NT2/D1 (cell line): ENCODE results near the gene ADH4.

Experiments
- DNase-seq: peaks from one replicate; pipeline ENCODE4 v3.0.0-alpha.2; 2011; ENCODE audit warnings: low read depth, low spot score
- H3K27me3 ChIP-seq: 2 replicates; pipeline ENCODE4 v1.6.0; 2011; ENCODE audit warnings: mild to moderate bottlenecking; ENCODE audit not compliant: insufficient read length, insufficient read depth
- H3K36me3 ChIP-seq: 2 replicates; pipeline ENCODE4 v1.6.1; 2011; ENCODE audit warnings: mild to moderate bottlenecking, low read length, mixed read lengths; ENCODE audit not compliant: insufficient read depth, insufficient read length
- H3K4me1 ChIP-seq: 2 replicates; pipeline ENCODE4 v1.5.1; 2011; ENCODE audit not compliant: insufficient read depth, insufficient read length
- H3K4me3 ChIP-seq: 2 replicates; pipeline ENCODE4 v1.5.1; 2011; ENCODE audit warnings: low read depth; ENCODE audit not compliant: insufficient read length
- H3K9ac ChIP-seq: 2 replicates; pipeline ENCODE4 v1.6.0; 2011; ENCODE audit warnings: low read depth; ENCODE audit not compliant: insufficient read length
- H3K9me3 ChIP-seq: 2 replicates; pipeline ENCODE4 v1.5.1; 2011; ENCODE audit warnings: mild to moderate bottlenecking, low read length; ENCODE audit not compliant: insufficient read depth
- SUZ12 ChIP-seq: IDR thresholded peaks from 2 replicates; pipeline ENCODE4 v1.6.1; 2011; ENCODE audit not compliant: insufficient read length, insufficient read depth; ENCODE audit errors: extremely low read depth
- YY1 ChIP-seq: IDR thresholded peaks from 2 replicates; pipeline ENCODE4 v1.6.1; 2011; ENCODE audit not compliant: insufficient read length, insufficient read depth
- ZNF274 ChIP-seq: IDR thresholded peaks from 2 replicates; pipeline ENCODE4 v1.6.1; 2011; ENCODE audit warnings: mild to moderate bottlenecking, low read depth, low read length

ADH4 gene

DNA sequence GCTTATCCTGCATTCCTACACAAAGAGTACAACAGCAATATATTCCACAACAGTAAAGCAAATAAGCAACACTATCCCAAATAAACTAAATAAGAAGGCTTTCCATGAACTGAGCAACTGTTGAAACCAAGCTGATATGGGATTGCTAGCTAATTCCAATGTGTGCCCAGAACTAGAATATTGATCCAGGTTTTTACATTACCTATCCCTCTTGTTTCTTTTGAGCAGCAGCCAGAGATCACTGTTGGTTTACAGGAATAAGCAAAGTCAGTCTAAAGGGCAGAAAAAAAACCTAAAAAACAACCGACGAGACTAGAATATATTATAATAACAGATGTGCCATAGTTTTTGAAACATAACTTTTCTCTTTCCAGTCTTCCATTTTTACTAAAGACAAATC lies 22.4 kb upstream of the ADH4 start:
- no peaks in the 10 kb centered on the region for H3K36me3 ChIP-seq
- no peaks in the 10 kb centered on the region for H3K9me3 ChIP-seq
- no peak for DNase-seq
- no peak for TF ChIP-seq YY1
- no peak for TF ChIP-seq ZNF274
- TF ChIP-seq SUZ12, result no peak
- no peak overlapping the region for H3K4me3 ChIP-seq
- H3K9ac ChIP-seq, result no peak overlapping the region
- H3K4me1 ChIP-seq, result no peaks in the 10 kb centered on the region
- H3K27me3 ChIP-seq, result no peaks in the 10 kb centered on the region

DNA sequence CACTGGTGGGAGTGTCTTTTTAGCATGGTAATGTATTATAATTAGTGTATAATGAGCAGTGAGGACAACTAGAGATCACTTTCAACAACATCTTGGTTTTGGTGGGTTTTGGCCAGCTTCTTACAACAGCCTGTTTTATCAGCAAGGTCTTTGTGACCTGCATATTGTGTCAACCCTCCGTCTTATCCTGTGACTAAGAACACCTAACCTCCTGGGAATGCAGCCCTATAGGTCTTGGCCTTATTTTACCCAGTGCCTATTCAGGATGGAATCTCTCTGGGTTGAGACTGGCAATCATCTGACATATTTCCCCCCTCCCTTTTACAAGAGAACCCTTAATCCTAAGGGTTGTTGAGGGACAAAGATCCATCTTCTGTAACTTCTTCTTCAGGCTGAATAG lies 21.9 kb upstream of the ADH4 start:
- no peaks in the 10 kb centered on the region for H3K27me3 ChIP-seq
- H3K4me3 ChIP-seq, result no peak overlapping the region
- H3K9ac ChIP-seq, result no peak overlapping the region
- no peak for TF ChIP-seq YY1
- no peak for TF ChIP-seq SUZ12
- TF ChIP-seq ZNF274, result no peak
- H3K4me1 ChIP-seq, result no peaks in the 10 kb centered on the region
- H3K9me3 ChIP-seq, result no peaks in the 10 kb centered on the region
- no peaks in the 10 kb centered on the region for H3K36me3 ChIP-seq
- DNase-seq, result no peak

- no peaks in the 10 kb centered on the region for H3K9me3 ChIP-seq
- H3K4me1 ChIP-seq, result no peaks in the 10 kb centered on the region
- no peak for DNase-seq
- TF ChIP-seq SUZ12 (no peak), YY1 (no peak), ZNF274 (no peak)
- H3K27me3 ChIP-seq, result no peaks in the 10 kb centered on the region
- no peaks in the 10 kb centered on the region for H3K36me3 ChIP-seq
- H3K4me3 ChIP-seq, result no peak overlapping the region
- H3K9ac ChIP-seq, result no peak overlapping the region
Measured at GRCh38 chr4:99161373-99162099, 17.4 kb upstream of the ADH4 start.

GRCh38 chr4:99159699-99160098 lies 15.6 kb upstream of the ADH4 start:
- no peak for TF ChIP-seq SUZ12
- no peak for TF ChIP-seq YY1
- no peak for TF ChIP-seq ZNF274
- H3K4me1 ChIP-seq, result no peaks in the 10 kb centered on the region
- H3K4me3 ChIP-seq, result no peak overlapping the region
- DNase-seq, result no peak
- H3K9ac ChIP-seq, result no peak overlapping the region
- no peaks in the 10 kb centered on the region for H3K36me3 ChIP-seq
- H3K27me3 ChIP-seq, result no peaks in the 10 kb centered on the region
- H3K9me3 ChIP-seq, result no peaks in the 10 kb centered on the region

DNA sequence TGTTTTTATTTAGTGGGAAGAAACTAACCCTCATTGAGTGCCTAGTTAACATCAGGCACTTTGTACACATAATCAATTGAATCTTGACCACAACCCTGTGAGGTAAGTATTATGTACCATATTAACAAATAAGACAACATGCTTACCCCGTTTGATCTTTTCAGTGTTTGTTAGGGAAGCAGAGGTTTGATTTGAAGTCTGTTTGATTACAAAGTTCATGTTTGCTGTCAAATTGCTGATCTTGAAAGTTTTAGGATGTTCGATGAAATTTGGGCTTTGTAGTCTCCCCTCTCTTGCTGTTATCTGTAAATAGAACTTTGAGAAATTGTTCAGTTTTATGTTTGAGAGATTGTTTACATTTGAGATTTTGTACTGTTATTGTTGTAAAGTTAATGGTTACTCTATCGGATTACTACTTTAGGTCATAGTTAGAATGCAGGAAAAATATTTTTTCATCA lies 13.4 kb upstream of the ADH4 start:
- Histone ChIP-seq H3K36me3 (no peaks in the 10 kb centered on the region), H3K9ac (no peak overlapping the region), H3K4me1 (no peaks in the 10 kb centered on the region), H3K9me3 (peaks cover 3% of the 10 kb centered on the region; the same call in 1 of the 2 replicates), H3K4me3 (no peak overlapping the region), H3K27me3 (no peaks in the 10 kb centered on the region)
- no peak for DNase-seq
- TF ChIP-seq YY1 (no peak), ZNF274 (no peak), SUZ12 (no peak)

- Histone ChIP-seq H3K9me3 (peaks cover 8% of the 10 kb centered on the region), H3K4me3 (no peak overlapping the region), H3K9ac (no peak overlapping the region), H3K4me1 (no peaks in the 10 kb centered on the region), H3K27me3 (no peaks in the 10 kb centered on the region), H3K36me3 (no peaks in the 10 kb centered on the region)
- no peak for DNase-seq
- TF ChIP-seq ZNF274 (no peak), SUZ12 (no peak), YY1 (no peak)
Measured at GRCh38 chr4:99156992-99157391, 12.9 kb upstream of the ADH4 start.

- no peak overlapping the region for H3K9ac ChIP-seq
- TF ChIP-seq ZNF274, result no peak
- no peak for TF ChIP-seq YY1
- TF ChIP-seq SUZ12, result no peak
- H3K4me3 ChIP-seq, result no peak overlapping the region
- peaks cover 29% of the 10 kb centered on the region for H3K9me3 ChIP-seq
- no peaks in the 10 kb centered on the region for H3K36me3 ChIP-seq
- no peak for DNase-seq
- no peaks in the 10 kb centered on the region for H3K4me1 ChIP-seq
- H3K27me3 ChIP-seq, result no peaks in the 10 kb centered on the region
Measured at GRCh38 chr4:99154658-99155342, 10.7 kb upstream of the ADH4 start.
